SU-DHL-6 (cell line): ENCODE measurements around the gene FLRT2.

Experiments
- CTCF ChIP-seq: fragments of 200-600 bp; sonication (generic); IDR thresholded peaks from one replicate; pipeline ENCODE4 v1.5.1; 2017; ENCODE audit warnings: antibody characterized with exemption, mild to moderate bottlenecking, low read length, moderate library complexity; ENCODE audit not compliant: insufficient read depth, poor library complexity, severe bottlenecking
- EZH2phosphoT487 ChIP-seq: fragments of 200-600 bp; sonication (generic), shearing (Covaris generic); conservative IDR thresholded peaks from 2 replicates; pipeline ENCODE4 v1.6.1; 2018; ENCODE audit warnings: mild to moderate bottlenecking, antibody characterized with exemption, low read length, moderate library complexity, mixed read lengths

- no peak for TF ChIP-seq CTCF
- no peak for TF ChIP-seq EZH2phosphoT487
Measured at GRCh38 chr14:85528897-85529631, 880 bp upstream of the FLRT2 start.
